RKO (cell line): ENCODE measurements around the gene MMEL1.

Source experiments
- DNase-seq: peaks from one replicate; pipeline ENCODE4 v3.0.0-alpha.2; 2016; ENCODE audit warnings: low spot score

The MMEL1 gene

DNA sequence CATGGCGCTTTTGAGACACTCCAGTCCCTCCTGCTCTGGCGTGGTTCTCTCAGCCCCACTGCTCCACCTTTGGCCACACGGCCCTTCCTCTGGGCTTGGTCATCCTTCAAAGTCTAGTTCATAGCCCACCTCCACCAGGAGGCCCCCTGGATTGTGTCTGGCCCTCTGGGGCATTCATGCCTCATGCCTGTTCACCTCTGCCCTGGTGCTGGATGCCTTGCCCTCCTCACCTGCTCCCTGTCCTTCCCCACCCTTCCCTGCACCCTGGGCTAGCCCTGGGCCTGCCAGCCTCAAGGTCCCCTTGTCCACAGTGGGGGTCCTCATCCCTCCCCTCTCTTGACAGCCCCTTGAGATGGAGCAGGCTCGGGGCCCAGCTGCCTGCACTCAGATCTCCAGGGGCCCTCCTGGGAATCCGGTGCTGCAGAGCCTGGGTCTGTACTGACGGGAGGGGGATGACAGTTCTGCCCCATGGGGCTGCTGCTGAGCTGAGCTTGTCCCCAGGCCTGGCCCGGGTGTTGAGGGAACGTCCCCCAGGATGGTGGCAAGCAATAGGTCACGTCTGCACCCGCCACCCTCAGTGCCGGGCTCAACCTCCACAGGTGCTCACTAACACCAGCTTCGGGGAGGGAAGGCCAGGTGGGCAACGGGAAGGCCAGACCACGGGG, 27.8 kb downstream of the MMEL1 start:
- DNase-seq, result no peak

DNA sequence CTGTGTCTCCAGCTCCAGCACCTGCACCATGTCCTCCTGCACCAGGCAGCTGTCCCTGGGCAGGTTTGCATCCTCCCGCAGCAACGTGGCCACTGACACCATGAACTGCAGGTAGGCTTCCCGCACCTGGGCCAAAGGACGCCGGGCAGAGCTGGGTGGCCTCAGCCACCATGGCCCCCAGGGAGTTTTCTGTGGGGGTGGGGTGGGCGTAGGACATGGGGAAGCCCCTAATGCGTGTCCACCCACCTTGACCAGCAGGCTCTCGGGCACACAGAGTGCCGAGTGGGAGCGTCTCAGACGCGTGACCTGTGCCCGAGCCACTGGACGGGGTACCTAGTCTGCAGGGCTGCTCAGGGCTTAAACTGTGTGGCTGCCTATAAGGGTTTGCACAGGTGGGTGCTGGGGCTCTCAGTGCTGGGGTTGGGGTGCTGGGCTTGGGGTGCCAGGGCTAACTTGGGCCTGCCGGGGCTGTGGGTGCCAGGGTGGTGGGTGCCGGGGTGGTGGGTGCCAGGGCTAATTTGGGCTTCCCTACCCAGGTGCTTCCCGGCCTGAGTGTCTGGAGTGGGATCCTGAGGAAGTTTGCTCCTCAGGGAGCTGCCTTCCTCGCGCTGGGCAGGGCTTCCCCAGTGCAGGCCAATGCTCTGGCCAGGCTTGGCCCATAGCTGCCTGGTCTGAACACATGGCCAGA, 28.5 kb downstream of the MMEL1 start:
- DNase-seq, result no peak

DNA sequence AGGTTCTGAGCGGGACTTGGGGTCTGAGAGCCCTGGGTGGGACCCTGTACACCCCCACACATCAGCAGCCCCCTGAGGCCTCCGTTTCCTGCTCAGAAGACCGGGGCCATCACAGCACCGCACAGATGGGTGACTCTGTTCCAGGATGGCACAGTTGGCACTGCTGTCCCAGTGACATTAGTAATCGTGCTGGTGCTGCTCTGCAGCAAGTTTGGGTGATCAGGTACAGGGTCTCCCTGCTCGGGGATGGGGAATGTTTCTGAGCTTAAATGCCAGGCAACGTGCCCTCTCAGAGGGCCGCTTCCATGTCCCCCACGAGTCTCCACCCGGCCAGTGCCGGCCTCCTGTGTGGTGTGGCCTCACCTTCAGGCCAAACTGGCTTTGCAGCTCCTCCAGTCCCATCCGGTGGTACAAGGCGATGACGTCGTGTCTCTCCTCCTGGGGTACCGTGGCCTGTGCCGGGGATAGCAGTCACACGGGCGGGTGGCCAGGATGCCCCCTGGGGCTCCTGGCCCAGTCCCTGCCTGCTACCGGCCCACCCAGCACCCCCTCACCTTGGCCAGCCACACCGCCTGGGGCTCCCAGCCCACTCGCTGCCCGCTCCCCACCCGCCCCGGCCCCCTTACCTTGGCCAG, 29.2 kb downstream of the MMEL1 start:
- DNase-seq, result no peak

DNA sequence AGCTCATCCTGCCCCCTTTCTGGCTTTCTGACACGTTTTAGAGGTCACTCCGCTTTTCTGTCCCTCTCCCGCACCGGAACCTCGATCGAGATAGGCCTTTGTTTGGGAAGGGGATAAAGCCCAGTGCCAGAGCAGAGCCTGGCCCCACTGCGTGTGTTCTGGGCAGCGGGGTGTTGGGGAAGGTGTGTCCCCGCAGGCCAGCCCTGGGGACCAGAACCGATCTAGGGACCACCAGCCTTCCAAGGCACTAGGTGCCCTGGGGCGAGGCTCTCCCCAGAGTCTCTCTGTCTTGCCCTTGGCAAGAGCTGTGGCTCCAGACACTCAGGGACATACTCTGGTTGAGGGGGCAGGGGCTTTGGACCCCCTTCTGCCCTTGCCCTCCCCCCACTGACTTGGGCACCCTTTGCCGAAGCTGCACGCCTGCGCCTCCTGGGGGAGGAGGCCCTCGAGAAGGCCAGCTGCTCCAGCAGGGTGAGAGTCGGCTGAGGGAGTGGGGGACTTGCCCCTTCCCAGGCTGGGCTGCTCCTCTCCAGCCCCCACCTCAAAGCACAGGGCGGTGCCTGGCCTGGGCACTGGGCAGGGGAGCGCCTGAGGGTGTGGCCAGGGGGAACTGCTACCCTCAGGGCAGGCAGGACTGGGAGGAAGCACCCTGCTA, 29.8 kb downstream of the MMEL1 start:
- DNase-seq, result no peak

DNA sequence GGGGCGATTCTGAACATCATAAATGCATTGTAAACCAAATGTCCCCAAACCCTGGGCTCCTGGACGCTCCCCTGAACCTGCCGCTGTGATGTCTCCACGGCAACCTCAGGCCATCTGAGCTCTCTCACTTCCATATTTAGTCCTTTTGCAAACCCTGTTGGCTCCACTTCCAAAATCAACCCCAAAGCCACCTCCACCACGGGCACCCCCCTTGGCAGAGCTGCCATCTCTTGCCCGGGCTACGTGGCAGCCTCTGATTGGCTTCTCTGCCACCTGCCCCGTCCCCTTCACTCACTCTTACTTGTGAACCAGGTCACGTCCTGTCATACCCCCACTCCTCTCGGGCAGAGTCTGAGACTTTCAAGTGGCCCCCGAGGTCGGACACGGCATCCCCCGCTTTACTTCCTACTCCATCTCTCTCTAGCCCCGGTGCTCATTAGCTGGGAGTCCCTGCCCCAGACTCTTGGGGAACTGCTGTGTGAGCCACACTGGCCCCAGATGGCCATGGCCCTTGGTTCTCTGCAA, 30.4 kb downstream of the MMEL1 start:
- DNase-seq, result no peak

DNA sequence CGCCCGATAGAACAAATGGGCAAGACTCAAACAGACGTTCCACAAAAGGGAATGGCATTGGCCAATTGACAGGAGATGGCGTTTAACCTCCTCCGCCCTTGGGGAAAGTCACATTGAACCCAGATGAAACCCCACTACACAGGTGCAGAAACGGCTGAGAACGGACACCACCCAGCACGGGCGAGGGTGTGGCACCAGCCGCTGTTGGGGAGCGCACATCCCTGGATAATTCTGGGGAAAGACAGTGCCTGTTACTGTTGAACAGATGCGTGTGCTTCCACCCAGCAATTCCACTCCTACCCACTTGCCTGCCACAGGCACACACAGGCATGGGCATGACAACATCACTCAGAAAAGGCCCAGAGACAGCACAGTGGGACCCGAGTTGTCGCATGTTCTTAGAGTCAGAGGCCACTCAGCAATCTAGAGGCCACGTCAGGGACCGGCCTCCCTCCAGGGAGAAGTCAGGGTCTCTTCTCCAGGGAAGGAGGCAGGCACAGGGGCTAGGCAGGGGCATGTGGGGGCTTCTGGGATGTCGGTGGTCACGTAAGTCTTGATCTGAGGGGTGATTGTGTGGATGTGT, 31.0 kb downstream of the MMEL1 start:
- DNase-seq, result no peak

DNA sequence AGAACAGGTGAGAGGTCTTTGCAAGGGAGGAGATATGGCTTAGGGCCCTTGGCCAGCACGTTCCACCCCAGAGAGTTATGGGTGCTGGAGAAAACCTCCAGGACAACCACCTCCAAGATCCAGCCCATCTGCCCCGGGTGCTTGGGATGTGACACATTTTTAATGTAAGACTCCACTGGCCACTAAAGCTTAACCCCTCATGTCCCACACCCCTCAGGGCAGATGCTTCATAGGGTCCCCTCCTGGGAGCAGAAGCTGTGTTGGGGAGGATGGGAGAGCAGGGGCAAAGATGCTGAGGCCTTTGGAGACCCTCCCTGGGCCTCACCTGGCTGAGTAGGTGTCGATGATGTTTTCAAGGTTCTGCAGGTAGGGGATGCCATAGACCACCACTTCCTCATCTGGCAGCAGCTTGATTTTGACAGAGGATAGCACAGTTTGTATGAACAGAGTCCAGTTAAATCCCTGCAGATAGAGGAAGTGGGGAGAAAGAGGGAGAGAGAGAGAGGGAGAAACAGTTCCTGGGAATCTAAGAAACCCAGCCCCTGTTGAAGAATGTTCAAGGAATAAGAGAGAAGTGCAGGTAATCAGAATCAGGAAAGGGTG, 34.4 kb downstream of the MMEL1 start:
- no peak for DNase-seq

DNA sequence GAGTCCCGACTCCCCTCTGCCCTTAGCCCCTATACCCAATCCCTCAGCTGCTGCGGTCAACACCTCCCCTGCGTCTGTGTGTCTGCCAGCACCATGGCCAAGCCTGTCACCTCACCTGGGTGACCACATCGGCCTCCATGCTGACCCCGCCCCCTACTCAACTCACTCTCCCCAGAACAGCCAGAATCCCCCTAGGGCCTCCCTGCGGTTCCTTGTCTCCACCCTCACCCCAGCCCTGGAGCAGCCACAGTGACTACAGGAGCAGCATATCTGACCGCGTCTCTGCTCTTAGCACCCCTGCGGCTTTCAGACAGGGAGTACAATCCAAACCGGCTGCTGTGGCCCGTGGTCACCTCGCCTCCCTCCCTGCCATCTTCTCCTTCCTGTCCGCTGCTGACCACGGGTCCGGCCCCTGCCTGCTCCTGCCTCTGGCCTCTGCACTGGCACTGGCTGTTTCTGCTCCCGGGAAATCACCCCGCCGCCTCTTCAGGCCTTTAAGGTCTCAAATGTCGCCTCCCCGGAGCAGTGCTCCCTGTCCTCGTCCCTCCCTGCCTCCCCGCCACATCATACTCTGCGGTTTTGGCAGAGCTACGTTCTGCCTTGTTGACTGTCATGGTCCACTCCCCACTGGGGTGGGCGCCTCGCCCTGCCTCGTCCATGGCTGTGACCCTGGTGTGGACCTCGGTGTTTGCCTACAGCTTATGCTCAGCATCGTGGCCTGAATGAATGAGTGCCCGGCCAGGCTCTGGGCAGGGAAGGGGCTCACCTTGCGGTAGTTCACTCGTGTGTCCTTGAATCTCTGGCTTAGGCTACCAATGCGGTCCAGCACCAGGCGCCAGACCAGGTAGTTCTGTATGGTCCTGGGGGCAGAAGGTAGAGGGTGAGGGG, 35.1 kb downstream of the MMEL1 start:
- DNase-seq, result no peak

DNA sequence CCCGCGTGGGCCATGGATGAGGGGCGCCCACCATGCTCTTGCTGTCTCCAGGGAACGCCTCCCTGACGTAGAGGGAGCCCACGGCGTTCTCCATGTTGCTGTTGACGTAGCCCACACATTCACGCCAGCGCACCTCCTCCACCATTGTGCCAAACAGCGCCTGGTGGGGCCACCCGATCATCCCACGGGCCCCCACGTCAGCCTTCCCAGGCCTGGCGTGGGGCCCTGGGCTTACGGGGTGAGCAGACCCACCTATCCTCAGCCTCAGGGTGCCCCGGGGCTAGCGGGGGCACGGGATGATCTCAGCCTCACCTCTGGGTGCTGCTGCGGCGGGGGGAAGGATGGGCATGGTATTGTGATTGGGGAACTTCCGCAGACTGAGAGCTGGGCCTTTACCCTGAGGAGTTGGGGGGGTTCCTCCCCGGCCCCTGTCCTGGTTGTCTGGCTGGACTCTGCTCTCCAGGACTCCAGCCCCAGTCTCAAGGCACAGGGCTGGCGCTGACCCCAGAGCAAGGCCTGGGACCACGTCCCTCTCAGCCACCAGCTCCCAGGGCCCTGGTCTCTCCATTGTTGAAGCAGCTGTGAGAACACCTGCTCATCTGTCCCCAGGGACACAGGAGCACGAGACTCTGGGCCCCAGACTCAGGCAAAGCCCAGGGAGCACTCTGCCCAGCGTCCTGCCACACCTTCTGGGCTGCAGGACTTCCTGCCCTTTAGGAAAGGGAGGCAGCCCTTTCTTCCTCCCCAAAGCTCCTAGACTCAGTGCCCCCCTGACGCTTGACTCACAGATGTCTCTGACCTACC, 36.1 kb downstream of the MMEL1 start:
- DNase-seq, result no peak

DNA sequence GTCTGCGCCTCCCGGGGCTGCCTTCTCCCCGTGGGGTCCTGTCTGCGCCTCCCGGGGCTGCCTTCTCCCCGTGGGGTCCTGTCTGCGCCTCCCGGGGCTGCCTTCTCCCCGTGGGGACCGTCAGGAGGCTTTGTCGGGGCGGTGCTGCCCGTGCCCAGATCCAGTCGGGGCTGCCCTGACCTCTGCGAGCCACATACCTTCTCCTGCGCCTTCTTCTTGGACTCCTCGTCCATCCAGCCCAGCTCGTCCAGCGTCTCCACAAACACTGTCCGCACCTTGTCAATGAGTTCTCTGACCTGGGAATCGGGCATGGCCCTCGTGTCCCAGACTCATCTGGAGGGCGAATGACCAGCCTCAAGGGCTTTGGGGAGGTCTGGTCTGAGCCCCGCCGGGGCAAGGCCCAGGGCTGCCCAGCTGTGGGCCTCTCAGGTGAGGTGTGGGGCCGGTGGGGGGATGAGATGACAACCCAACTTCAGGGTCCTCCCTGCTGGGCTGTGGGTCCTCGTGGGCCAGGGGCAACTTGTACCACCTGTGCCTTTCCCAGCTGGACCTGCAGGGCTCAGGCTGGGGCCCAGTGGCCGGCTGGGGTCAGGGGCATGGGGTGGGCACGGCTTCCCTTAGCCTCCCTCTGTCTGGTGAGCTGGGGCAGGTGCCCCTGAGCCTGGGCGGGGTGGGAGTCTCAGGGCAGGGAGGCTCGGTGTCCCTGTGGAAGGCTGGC, 36.8 kb downstream of the MMEL1 start:
- no peak for DNase-seq

DNA sequence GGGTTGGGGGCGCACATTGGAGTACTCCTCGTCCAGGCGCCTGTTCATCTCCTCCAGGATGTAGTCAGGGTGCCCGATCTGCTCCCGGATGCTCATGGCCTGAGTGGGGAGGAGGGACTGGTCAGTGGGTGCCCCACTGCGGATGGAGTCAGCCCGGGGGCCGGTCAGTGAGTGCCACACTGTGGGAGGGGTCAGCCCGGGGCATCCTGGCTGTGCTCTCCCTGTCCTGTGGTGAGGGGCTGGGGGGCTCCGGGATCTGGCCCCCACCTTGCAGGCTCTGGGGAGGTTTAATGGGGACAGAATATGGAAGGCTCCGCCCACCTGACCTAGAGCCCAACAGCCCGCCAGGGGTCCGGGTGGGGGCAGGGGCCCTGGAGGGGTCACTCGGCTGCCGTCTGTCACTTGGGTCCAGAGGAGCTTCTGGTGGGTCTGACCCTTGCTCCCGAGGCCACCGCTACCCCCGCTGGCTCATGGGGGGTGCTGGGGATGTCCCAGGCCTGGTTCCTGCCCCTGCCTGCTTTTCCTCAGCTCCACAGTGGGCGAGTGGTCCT, 37.5 kb downstream of the MMEL1 start:
- DNase-seq, result no peak

DNA sequence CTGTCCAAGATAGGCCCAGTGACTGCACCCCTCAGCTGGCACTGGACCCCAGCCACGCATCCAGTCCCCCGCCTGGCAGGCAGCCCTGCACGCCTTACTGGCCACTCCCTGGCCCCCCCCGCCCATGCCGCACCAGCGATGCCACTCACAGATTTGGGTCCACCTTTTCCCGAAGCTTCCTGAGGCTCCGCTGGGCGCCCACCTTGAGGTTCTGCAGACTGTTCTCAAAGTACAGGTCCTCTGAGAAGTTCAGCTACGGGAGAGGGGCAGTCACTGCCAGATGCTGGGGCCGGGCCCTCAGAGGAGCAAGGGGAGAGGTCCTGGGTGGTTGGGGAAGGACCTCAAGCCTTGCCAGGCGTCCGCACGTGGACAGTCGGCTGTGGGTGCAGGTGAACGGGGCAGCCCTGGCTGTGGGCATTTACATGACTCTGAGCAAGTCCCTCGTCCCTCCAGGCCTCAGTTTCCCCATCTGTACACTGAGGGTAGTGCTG, 38.1 kb downstream of the MMEL1 start:
- no peak for DNase-seq

DNA sequence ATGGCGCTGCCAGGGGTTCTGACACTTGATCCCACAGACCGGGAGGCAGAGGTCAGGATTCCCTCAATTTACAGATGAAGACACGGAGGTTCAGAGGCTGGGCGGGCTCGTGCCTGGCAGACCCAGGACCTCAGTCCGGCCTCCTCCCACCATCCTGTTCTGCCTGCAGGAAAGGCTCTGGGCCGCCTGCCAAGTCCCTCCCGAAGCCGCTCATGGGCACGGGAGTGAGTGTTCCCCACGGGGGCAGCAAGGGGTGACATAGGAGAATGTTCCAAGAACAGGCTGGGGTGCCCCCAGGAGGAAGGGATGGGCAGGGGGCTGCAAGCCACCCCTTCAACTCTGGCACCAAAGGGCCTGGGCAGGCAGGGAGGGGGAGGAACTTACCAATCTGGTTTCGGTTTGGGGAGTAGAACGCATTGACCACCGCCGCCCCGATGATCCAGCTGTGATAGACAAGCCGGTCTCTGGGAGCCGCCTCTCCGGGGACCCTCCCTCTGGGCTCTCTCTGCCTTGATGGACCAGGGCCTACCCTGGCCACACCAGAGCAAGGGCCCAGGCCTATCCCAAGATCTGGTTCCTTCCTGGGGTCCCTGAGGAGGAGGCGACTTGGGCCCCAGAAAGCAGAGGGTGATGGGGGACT, 38.7 kb downstream of the MMEL1 start:
- DNase-seq, result no peak

DNA sequence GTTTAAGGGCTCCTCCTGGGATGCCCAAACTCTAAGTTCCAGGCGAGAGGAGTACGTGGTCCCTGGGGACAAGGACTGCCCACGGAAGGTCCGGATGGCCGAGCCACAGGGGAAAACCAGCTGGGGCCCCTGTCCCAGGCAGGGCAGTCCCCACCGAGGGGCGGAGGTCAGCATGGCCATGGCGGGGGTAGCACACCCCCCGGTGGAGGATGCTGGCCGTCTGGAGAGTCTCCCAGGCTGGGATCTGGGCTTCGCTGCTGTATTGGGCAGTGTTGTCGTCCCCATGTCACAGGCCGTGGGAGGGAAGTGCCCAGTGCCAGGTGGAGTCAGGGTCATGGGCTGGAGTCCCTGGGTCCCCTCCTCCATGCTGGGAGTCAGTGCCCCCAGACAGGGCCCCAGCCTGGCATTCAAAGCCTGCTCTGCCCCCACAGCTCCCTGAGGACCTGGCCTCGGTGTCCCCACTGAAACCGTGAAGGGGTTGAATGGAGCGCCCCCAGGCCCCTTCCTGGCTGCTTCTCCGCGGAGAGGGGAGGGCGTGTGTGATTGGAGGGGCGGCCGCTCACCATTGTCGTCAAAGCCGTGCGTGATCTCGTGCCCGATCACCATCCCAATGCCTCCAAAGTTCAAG, 39.5 kb downstream of the MMEL1 start:
- no peak for DNase-seq

DNA sequence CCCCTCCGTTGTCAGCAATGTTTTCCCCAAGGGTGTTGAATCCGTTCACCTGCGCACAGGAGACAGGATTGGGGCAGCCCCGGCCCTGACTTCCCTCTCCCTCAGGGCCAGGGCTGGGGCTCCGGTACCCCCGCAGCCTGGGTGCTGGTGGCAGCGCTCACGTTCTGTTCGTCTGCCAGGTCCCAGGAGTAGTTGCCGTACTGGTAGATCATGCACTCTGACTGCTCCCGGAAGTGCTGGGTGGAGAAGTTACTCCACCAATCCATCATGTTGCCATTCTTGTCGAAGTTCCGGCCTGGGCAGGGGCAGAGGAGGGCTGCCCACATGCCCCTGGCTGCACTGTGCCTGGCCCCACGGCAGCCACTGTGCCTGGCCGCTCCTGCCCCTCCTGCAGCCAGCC, 40.1 kb downstream of the MMEL1 start:
- DNase-seq, result no peak

DNA sequence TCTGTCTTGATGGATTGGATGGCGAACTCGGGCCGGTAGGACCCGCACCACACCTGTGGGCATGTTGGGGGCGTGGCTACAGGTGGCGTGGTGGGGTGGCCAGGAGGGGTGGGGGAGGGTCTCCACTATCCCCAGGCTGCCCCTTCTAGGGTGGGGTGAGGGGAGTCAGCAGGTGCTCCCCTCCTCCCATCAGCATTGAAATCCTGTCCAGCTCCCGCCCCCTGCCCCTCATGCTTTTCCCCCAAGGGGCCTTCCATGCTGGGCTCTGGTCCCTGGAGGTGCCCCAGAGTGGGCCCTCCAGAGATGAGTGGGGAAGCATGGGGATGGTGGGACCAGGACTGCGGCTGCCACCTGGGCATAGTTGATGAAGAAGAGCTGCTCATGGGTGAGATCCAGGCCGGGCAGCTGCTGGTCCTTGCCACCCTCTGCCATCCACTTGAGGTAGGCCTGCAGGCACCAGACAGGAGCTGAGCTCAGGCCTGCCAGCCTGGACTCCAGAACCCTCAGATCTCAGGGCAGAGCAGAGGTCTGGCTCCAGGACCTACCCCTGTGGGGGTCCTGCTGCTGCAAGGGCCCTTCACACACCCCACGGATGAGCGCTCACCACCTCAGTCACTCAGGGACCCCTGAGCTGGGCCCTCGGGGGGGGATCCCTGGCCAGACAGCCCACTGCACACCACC, 41.1 kb downstream of the MMEL1 start:
- DNase-seq, result no peak

DNA sequence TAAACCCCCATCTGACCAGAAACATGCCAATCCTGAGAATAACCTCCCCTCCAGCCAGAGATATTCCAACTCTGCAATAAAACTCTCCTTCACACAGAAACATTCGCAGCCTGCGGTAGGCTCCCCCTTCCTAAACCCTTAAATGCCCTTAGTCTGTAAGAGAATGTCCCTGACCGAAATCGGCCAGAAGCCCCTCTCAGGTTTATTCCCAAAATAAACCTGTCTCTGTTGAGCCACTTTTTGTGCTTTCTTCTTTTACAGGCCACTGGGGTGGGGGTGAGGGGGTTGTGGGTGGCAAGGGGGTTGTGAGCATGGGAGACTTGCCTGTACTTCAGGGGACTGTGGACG, 41.6 kb downstream of the MMEL1 start:
- DNase-seq, result no peak
